Activated T-cell treated with anti-CD3 and anti-CD28 coated beads, Interleukin-2, amount 50 U/mL, for 72 hours (primary cell): ENCODE measurements around the gene IGF2BP3. TPM values are rescaled to one million over a fixed set of nuclear protein-coding genes. Genes with fewer than 3 reads are reported as not detected.

Experiments
- ATAC-seq, 2 donors: fragments of 150-1000 bp; cut with Tn5 transposase; replicated peaks in 1 of 2; 2 replicates each; pipeline ENCODE4 v1.10.0; 2021; ENCODE audit warnings: moderate library complexity in 2 of 2, mild to moderate bottlenecking in 1 of 2
- DNase-seq, 2 donors: peaks; one replicate each; pipeline ENCODE4 v3.0.0; 2021 to 2022; ENCODE audit warnings: mixed read lengths in 1 of 2
- H3K27ac Mint-ChIP-seq: one replicate; pipeline ENCODE4 v1.8.0; 2022; ENCODE audit warnings: mild to moderate bottlenecking, moderate library complexity, mixed read lengths
- H3K27me3 Mint-ChIP-seq: one replicate; pipeline ENCODE4 v1.8.0; 2022; ENCODE audit warnings: low read depth, mixed read lengths
- H3K36me3 Mint-ChIP-seq, 2 donors: one replicate each; pipeline ENCODE4 v1.8.0; 2022; ENCODE audit warnings: mixed read lengths in 2 of 2, mild to moderate bottlenecking in 1 of 2; ENCODE audit not compliant: insufficient read depth in 2 of 2
- H3K4me1 Mint-ChIP-seq: one replicate; pipeline ENCODE4 v1.8.0; 2022; ENCODE audit warnings: low read depth, mixed read lengths
- H3K4me3 Mint-ChIP-seq, 2 donors: one replicate each; pipeline ENCODE4 v1.8.0; 2022; ENCODE audit warnings: mild to moderate bottlenecking in 2 of 2, mixed read lengths in 2 of 2, moderate library complexity in 2 of 2
- H3K9me3 Mint-ChIP-seq, 2 donors: one replicate each; pipeline ENCODE4 v1.8.0; 2022; ENCODE audit warnings: mixed read lengths in 2 of 2
- total RNA-seq, 2 donors: library from RNA; stranded (reverse); gene quantifications; one replicate each; pipeline ENCODE4 v1.2.3, GENCODE V29; 2022

The IGF2BP3 gene
- total RNA-seq, 2 donors from 2014 or later = 2.0 to 2.6 TPM

- DNase-seq (no peak), ATAC-seq (peak; percentile 44 to 66)
- Mint-ChIP-seq H3K9me3 (no peaks in the 10 kb centered on the region), H3K4me1 (peaks cover 9% of the 10 kb centered on the region), H3K4me3 (peak overlapping the region in 1 of 2 donors; percentile 22), H3K27me3 (peaks cover 5% of the 10 kb centered on the region), H3K36me3 (no peaks in the 10 kb centered on the region), H3K27ac (no peak overlapping the region)
Observed at GRCh38 chr7:23264916-23265458, 205.3 kb downstream of the IGF2BP3 start.

DNA sequence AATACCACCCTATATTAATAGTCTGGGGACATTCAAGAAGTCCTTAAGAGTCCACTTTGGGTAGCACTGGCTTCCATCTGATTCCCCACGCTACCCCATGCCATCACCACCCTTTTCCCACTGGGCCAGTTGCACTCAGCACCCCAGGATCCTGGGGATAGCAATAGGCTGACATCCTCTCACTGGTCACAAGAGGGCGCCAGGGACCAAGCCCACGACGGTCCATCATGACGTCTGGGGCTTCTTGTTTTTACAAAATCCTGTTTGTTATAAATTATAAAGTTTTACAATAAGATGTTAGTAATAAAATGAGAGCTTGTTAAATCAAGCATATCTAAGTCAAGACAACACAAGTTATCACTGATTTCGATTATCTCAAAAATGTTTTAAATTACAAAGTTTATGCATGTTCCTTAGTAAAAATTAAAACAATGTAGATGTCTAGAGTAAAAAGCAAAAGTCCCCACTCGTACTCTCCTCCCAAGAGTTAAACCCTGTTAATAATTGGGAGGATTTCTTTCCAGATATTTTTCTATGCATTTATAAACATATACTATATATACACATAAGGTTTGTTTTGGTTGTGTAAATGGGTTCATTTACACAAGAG is 208.3 kb downstream of the IGF2BP3 start:
- Mint-ChIP-seq H3K27me3 (peaks cover 17% of the 10 kb centered on the region), H3K27ac (no peak overlapping the region), H3K36me3 (no peaks in the 10 kb centered on the region), H3K9me3 (no peaks in the 10 kb centered on the region), H3K4me1 (peaks cover 9% of the 10 kb centered on the region), H3K4me3 (no peak overlapping the region)
- DNase-seq = peak; percentile 62 to 68
- peak; percentile 86 for ATAC-seq

DNA sequence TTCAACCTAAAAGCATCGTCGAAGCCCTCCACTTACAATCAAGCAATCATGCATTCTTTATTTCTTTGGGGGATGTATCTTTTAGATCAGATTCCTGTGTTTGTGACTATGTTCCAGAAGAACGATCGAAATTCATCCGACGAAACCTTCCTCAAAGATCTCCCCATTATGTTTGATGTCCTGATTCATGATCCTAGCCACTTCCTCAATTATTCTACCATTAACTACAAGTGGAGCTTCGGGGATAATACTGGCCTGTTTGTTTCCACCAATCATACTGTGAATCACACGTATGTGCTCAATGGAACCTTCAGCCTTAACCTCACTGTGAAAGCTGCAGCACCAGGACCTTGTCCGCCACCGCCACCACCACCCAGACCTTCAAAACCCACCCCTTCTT is 209.9 kb downstream of the IGF2BP3 start:
- H3K4me3 Mint-ChIP-seq = no peak overlapping the region
- H3K27me3 Mint-ChIP-seq = peaks cover 20% of the 10 kb centered on the region
- no peak overlapping the region for H3K27ac Mint-ChIP-seq
- H3K36me3 Mint-ChIP-seq = no peaks in the 10 kb centered on the region
- peaks cover 7% of the 10 kb centered on the region for H3K4me1 Mint-ChIP-seq
- H3K9me3 Mint-ChIP-seq = no peaks in the 10 kb centered on the region
- DNase-seq (no peak), ATAC-seq (no peak)

Other genes with a start within 250 kb of the IGF2BP3 start
- 1 to 10 TPM in 1 of 2 donors, under 1 TPM in 1; 0.88 to 1.1 TPM for gene GPNMB, start 223.7 kb downstream of the IGF2BP3 start, total RNA-seq
- gene MALSU1, start 171.2 kb downstream of the IGF2BP3 start, total RNA-seq = 10 to 100 TPM; 62.6 to 63.8 TPM
- 10 to 100 TPM; 96.8 to 97.3 TPM for gene TRA2A, start 61.5 kb upstream of the IGF2BP3 start, total RNA-seq
- 1 to 10 TPM; 7.9 to 8.6 TPM for gene CCDC126, start 126.9 kb upstream of the IGF2BP3 start, total RNA-seq
- gene FAM221A, start 209.7 kb upstream of the IGF2BP3 start, total RNA-seq = 10 to 100 TPM in 1 of 2 donors, 1 to 10 TPM in 1; 8.0 to 10.1 TPM
- 1 to 10 TPM in 1 of 2 donors, not detected in 1; 1.3 TPM for gene STK31, start 239.7 kb upstream of the IGF2BP3 start, total RNA-seq